ENCODE measurements around the gene CCL2.

The CCL2 gene

GRCh38 chr17:34241062-34241461, 14.0 kb upstream of the CCL2 start:
- no peak for DNase-seq (ENCODE audit: low read depth in 2 of 2)

- DNase-seq (ENCODE audit: low read depth in 2 of 2), result no peak
Measured at GRCh38 chr17:34242587-34243363, 12.3 kb upstream of the CCL2 start.

- no peak for DNase-seq (ENCODE audit: low read depth in 2 of 2)
Measured at GRCh38 chr17:34243364-34244320, 11.4 kb upstream of the CCL2 start.

GRCh38 chr17:34245351-34245905, 9.7 kb upstream of the CCL2 start:
- no peak for DNase-seq (ENCODE audit: low read depth in 2 of 2)

GRCh38 chr17:34246446-34246845, 8.6 kb upstream of the CCL2 start:
- no peak for DNase-seq (ENCODE audit: low read depth in 2 of 2)

GRCh38 chr17:34246881-34247280, 8.2 kb upstream of the CCL2 start:
- no peak for DNase-seq (ENCODE audit: low read depth in 2 of 2)

- DNase-seq (ENCODE audit: low read depth in 2 of 2), result no peak
Measured at GRCh38 chr17:34248511-34249024, 6.5 kb upstream of the CCL2 start.

- no peak for DNase-seq (ENCODE audit: low read depth in 2 of 2)
Measured at GRCh38 chr17:34249061-34249460, 6.0 kb upstream of the CCL2 start.

- DNase-seq (ENCODE audit: low read depth in 2 of 2), result no peak
Measured at GRCh38 chr17:34249478-34249877, 5.6 kb upstream of the CCL2 start.

GRCh38 chr17:34251186-34251585, 3.9 kb upstream of the CCL2 start:
- DNase-seq (ENCODE audit: low read depth in 2 of 2), result no peak

- DNase-seq (ENCODE audit: low read depth in 2 of 2), result no peak
Measured at GRCh38 chr17:34252095-34252443, 3.0 kb upstream of the CCL2 start.

GRCh38 chr17:34252444-34253138, 2.5 kb upstream of the CCL2 start:
- DNase-seq (ENCODE audit: low read depth in 2 of 2), result no peak

- no peak for DNase-seq (ENCODE audit: low read depth in 2 of 2)
Measured at GRCh38 chr17:34253139-34253525, 2.0 kb upstream of the CCL2 start.

- DNase-seq (ENCODE audit: low read depth in 2 of 2), result no peak
Measured at GRCh38 chr17:34254146-34254545, 939 bp upstream of the CCL2 start.

- DNase-seq (ENCODE audit: low read depth in 2 of 2), result no peak
Measured at GRCh38 chr17:34255381-34255732, 272 bp downstream of the CCL2 start.

- DNase-seq (ENCODE audit: low read depth in 2 of 2), result no peak
Measured at GRCh38 chr17:34255841-34256240, 756 bp downstream of the CCL2 start.

GRCh38 chr17:34257299-34257985, 2.4 kb downstream of the CCL2 start:
- no peak for DNase-seq (ENCODE audit: low read depth in 2 of 2)

GRCh38 chr17:34257986-34258326, 2.9 kb downstream of the CCL2 start:
- no peak for DNase-seq (ENCODE audit: low read depth in 2 of 2)

- DNase-seq (ENCODE audit: low read depth in 2 of 2), result no peak
Measured at GRCh38 chr17:34259146-34259545, 4.1 kb downstream of the CCL2 start.

- DNase-seq (ENCODE audit: low read depth in 2 of 2), result no peak
Measured at GRCh38 chr17:34260861-34261260, 5.8 kb downstream of the CCL2 start.

GRCh38 chr17:34261568-34262337, 6.7 kb downstream of the CCL2 start:
- no peak for DNase-seq (ENCODE audit: low read depth in 2 of 2)

Data from stimulated activated CD4-positive, alpha-beta T cell treated with anti-CD3 and anti-CD28 coated beads, Interleukin-12 subunit alpha, Interleukin-12 subunit beta, amount 100 ng/mL, for 24 hours (primary cell).